Measurements from ENCODE around the gene PEF1. TPM values are rescaled to one million over a fixed set of nuclear protein-coding genes. Genes with fewer than 3 reads are reported as not detected.
"Not testable (repeated sequence)": the region's sequence is repeated elsewhere in the genome, so short reads cannot be mapped to it uniquely, and the experiment has no call there.

The PEF1 gene
- total RNA-seq, 1 donor from 2014 or later = 44.9 TPM

- Histone ChIP-seq H3K9ac (ENCODE audit: low read depth in 1 of 3, low read length in 3 of 3) (peak overlapping the region in 2 of 3 donors; percentile 23 to 70), H3K27me3 (ENCODE audit: control insufficient read depth in 3 of 3, insufficient read depth in 3 of 3, low read length in 3 of 3) (peaks cover 0 to 16% (median 6%) of the 10 kb centered on the region in 3 donors), H3K36me3 (ENCODE audit: control insufficient read depth in 3 of 3, insufficient read depth in 3 of 3, low read length in 3 of 3) (peaks cover 0 to 9% (median 4%) of the 10 kb centered on the region in 3 donors), H3K27ac (ENCODE audit: low read depth, low read length) (peak overlapping the region; percentile 65), H3K9me3 (ENCODE audit: control insufficient read depth in 3 of 3, low read length in 3 of 3) (no peaks in the 10 kb centered on the region), H3K4me3 (ENCODE audit: low read length in 3 of 3) (no peak overlapping the region), H3K4me1 (ENCODE audit: control insufficient read depth in 3 of 3, insufficient read depth in 3 of 3, low read length in 3 of 3) (peaks cover 22 to 42% (median 35%) of the 10 kb centered on the region in 3 donors)
Observed at GRCh38 chr1:31588751-31589515, 55.7 kb downstream of the PEF1 start.

GRCh38 chr1:31587720-31588423 lies 56.8 kb downstream of the PEF1 start:
- Histone ChIP-seq H3K36me3 (ENCODE audit: control insufficient read depth in 3 of 3, insufficient read depth in 3 of 3, low read length in 3 of 3) (peaks cover 0 to 13% (median 7%) of the 10 kb centered on the region in 3 donors), H3K27me3 (ENCODE audit: control insufficient read depth in 3 of 3, insufficient read depth in 3 of 3, low read length in 3 of 3) (peaks cover 0 to 16% (median 6%) of the 10 kb centered on the region in 3 donors), H3K9ac (ENCODE audit: low read depth in 1 of 3, low read length in 3 of 3) (peak overlapping the region in 1 of 3 donors; percentile 70), H3K4me1 (ENCODE audit: control insufficient read depth in 3 of 3, insufficient read depth in 3 of 3, low read length in 3 of 3) (peaks cover 33 to 52% (median 46%) of the 10 kb centered on the region in 3 donors), H3K27ac (ENCODE audit: low read depth, low read length) (peak overlapping the region; percentile 65), H3K4me3 (ENCODE audit: low read length in 3 of 3) (no peak overlapping the region), H3K9me3 (ENCODE audit: control insufficient read depth in 3 of 3, low read length in 3 of 3) (no peaks in the 10 kb centered on the region)

GRCh38 chr1:31587328-31587699 lies 57.4 kb downstream of the PEF1 start:
- Histone ChIP-seq H3K4me1 (ENCODE audit: control insufficient read depth in 3 of 3, insufficient read depth in 3 of 3, low read length in 3 of 3) (peaks cover 37 to 56% (median 50%) of the 10 kb centered on the region in 3 donors), H3K27me3 (ENCODE audit: control insufficient read depth in 3 of 3, insufficient read depth in 3 of 3, low read length in 3 of 3) (peaks cover 0 to 16% (median 6%) of the 10 kb centered on the region in 3 donors), H3K9ac (ENCODE audit: low read depth in 1 of 3, low read length in 3 of 3) (peak overlapping the region in 1 of 3 donors; percentile 70), H3K27ac (ENCODE audit: low read depth, low read length) (peak overlapping the region; percentile 28), H3K36me3 (ENCODE audit: control insufficient read depth in 3 of 3, insufficient read depth in 3 of 3, low read length in 3 of 3) (peaks cover 0 to 13% (median 7%) of the 10 kb centered on the region in 3 donors)
- H3K4me3 ChIP-seq (ENCODE audit: low read length in 3 of 3); H3K9me3 ChIP-seq (ENCODE audit: control insufficient read depth in 3 of 3, low read length in 3 of 3): not testable (repeated sequence)

- peaks cover 37 to 61% (median 53%) of the 10 kb centered on the region in 3 donors for H3K4me1 ChIP-seq (ENCODE audit: control insufficient read depth in 3 of 3, insufficient read depth in 3 of 3, low read length in 3 of 3)
- H3K9me3 ChIP-seq (ENCODE audit: control insufficient read depth in 3 of 3, low read length in 3 of 3) = no peaks in the 10 kb centered on the region
- H3K9ac ChIP-seq (ENCODE audit: low read depth in 1 of 3, low read length in 3 of 3) = no peak overlapping the region
- H3K27me3 ChIP-seq (ENCODE audit: control insufficient read depth in 3 of 3, insufficient read depth in 3 of 3, low read length in 3 of 3) = peaks cover 0 to 16% (median 6%) of the 10 kb centered on the region in 3 donors
- H3K27ac ChIP-seq (ENCODE audit: low read depth, low read length) = no peak overlapping the region
- H3K4me3 ChIP-seq (ENCODE audit: low read length in 3 of 3) = no peak overlapping the region
- H3K36me3 ChIP-seq (ENCODE audit: control insufficient read depth in 3 of 3, insufficient read depth in 3 of 3, low read length in 3 of 3) = peaks cover 0 to 13% (median 7%) of the 10 kb centered on the region in 3 donors
Observed at GRCh38 chr1:31586376-31587327, 58.0 kb downstream of the PEF1 start.

DNA sequence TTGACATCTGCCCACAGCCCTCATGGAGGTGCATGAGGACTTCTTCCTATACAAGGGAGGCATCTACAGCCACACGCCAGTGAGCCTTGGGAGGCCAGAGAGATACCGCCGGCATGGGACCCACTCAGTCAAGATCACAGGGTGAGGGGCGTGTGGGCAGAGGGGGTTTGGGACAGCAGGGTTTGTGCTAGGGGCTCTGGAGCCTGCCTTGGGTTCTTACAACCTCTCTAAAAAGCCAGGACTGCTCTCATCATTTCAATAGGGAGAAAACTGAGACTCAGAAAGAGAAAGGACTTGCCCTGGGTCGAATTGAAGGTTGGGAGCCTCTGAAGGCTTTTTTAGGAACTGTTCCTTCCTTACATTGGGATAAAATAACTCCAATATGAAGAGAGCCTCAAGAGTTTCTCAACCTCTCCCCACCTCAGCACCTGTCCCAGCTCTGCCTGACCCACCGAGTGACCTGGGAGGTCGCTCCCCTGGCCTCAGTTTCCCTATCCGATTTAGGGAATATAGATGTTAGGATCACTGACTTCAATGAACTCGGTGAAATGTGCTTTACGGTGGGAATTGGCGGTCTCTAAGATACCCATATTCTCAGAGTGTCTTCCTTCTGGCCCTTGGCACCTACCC lies 58.8 kb downstream of the PEF1 start:
- peak overlapping the region in 1 of 3 donors; percentile 70 for H3K9ac ChIP-seq (ENCODE audit: low read depth in 1 of 3, low read length in 3 of 3)
- peaks cover 0 to 13% (median 7%) of the 10 kb centered on the region in 3 donors for H3K36me3 ChIP-seq (ENCODE audit: control insufficient read depth in 3 of 3, insufficient read depth in 3 of 3, low read length in 3 of 3)
- peaks cover 42 to 62% (median 56%) of the 10 kb centered on the region in 3 donors for H3K4me1 ChIP-seq (ENCODE audit: control insufficient read depth in 3 of 3, insufficient read depth in 3 of 3, low read length in 3 of 3)
- H3K27me3 ChIP-seq (ENCODE audit: control insufficient read depth in 3 of 3, insufficient read depth in 3 of 3, low read length in 3 of 3) = peaks cover 0 to 16% (median 6%) of the 10 kb centered on the region in 3 donors
- H3K4me3 ChIP-seq (ENCODE audit: low read length in 3 of 3) = no peak overlapping the region
- no peaks in the 10 kb centered on the region for H3K9me3 ChIP-seq (ENCODE audit: control insufficient read depth in 3 of 3, low read length in 3 of 3)
- H3K27ac ChIP-seq (ENCODE audit: low read depth, low read length) = peak overlapping the region; percentile 12

- H3K36me3 ChIP-seq (ENCODE audit: control insufficient read depth in 3 of 3, insufficient read depth in 3 of 3, low read length in 3 of 3) = peaks cover 0 to 13% (median 7%) of the 10 kb centered on the region in 3 donors
- peak overlapping the region; percentile 64 for H3K27ac ChIP-seq (ENCODE audit: low read depth, low read length)
- H3K4me3 ChIP-seq (ENCODE audit: low read length in 3 of 3) = peak overlapping the region in 1 of 3 donors; percentile 45
- H3K9ac ChIP-seq (ENCODE audit: low read depth in 1 of 3, low read length in 3 of 3) = peak overlapping the region in 2 of 3 donors; percentile 43 to 70
- peaks cover 0 to 16% (median 6%) of the 10 kb centered on the region in 3 donors for H3K27me3 ChIP-seq (ENCODE audit: control insufficient read depth in 3 of 3, insufficient read depth in 3 of 3, low read length in 3 of 3)
- peaks cover 42 to 62% (median 60%) of the 10 kb centered on the region in 3 donors for H3K4me1 ChIP-seq (ENCODE audit: control insufficient read depth in 3 of 3, insufficient read depth in 3 of 3, low read length in 3 of 3)
- no peaks in the 10 kb centered on the region for H3K9me3 ChIP-seq (ENCODE audit: control insufficient read depth in 3 of 3, low read length in 3 of 3)
Observed at GRCh38 chr1:31584869-31585735, 59.6 kb downstream of the PEF1 start.

DNA sequence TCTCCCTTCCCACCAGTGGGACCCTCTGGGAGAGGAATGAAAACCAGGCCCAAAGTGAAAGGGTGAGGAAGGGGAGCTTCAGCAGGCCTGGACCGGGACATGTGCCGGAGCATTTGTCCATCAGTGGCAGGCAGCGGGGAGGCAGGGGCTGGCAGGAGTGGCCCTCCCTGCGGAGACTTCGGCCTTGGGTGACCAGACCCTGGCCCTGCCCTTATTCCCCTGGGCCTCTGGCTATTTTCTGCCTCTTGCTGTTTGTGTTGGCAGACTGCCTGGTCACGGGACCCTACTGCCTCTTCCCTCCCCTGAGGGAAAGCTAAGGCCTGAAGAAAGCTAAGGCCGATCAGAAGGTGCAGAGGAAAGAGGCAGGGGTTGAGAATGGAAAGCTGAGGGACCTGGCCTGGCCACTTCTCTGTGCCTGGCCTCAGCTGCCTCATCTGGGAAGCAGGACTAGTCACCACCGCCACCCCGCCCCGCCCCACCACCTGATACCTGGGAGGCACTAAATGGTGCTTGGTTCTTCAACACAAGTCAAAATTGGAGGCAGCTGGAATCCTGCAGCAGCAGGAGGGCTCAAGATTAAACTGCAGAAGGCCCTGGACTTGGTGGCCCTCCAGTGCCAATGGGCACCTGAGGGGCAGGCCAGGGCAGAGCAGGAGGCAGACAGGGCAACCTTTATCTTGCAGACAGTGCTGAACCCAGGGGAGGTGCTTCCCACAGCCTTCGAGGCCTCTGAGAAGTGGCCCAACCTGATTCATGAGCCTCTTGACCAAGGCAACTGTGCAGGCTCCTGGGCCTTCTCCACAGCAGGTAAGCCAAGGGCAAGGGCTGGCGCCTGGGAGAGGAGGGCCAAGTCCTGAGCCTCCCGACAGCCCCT lies 60.4 kb downstream of the PEF1 start:
- H3K36me3 ChIP-seq (ENCODE audit: control insufficient read depth in 3 of 3, insufficient read depth in 3 of 3, low read length in 3 of 3) = peaks cover 0 to 13% (median 7%) of the 10 kb centered on the region in 3 donors
- peak overlapping the region in 2 of 3 donors; percentile 43 to 70 for H3K9ac ChIP-seq (ENCODE audit: low read depth in 1 of 3, low read length in 3 of 3)
- H3K9me3 ChIP-seq (ENCODE audit: control insufficient read depth in 3 of 3, low read length in 3 of 3) = no peaks in the 10 kb centered on the region
- H3K27me3 ChIP-seq (ENCODE audit: control insufficient read depth in 3 of 3, insufficient read depth in 3 of 3, low read length in 3 of 3) = peaks cover 0 to 16% (median 6%) of the 10 kb centered on the region in 3 donors
- peak overlapping the region; percentile 64 for H3K27ac ChIP-seq (ENCODE audit: low read depth, low read length)
- peak overlapping the region in 1 of 3 donors; percentile 49 for H3K4me3 ChIP-seq (ENCODE audit: low read length in 3 of 3)
- peaks cover 42 to 60% (median 60%) of the 10 kb centered on the region in 3 donors for H3K4me1 ChIP-seq (ENCODE audit: control insufficient read depth in 3 of 3, insufficient read depth in 3 of 3, low read length in 3 of 3)
